Activated B cell treated with CpG ODN at 0.5 μM for 24 hours (primary cell): ENCODE results near the gene PIR. TPM values are rescaled to one million over a fixed set of nuclear protein-coding genes. Genes with fewer than 3 reads are reported as not detected.

Source experiments
- ATAC-seq: fragments of 200-7000 bp; cut with Tn5 transposase; one replicate; pipeline ENCODE4 v1.10.0; 2021; ENCODE audit warnings: low read depth, mild to moderate bottlenecking, moderate library complexity
- CTCF ChIA-PET: fragments of 350-600 bp; sonication (Branson Sonifier 250); formaldehyde crosslinking; loops from one replicate; lab custom pipeline; 2021; ENCODE audit warnings: antibody characterized with exemption; lab: Charles Lee
- POLR2A ChIA-PET: fragments of 350-600 bp; sonication (Branson Sonifier 250); formaldehyde crosslinking; loops from one replicate; lab custom pipeline; 2021; ENCODE audit warnings: antibody characterized with exemption; lab: Charles Lee
- DNase-seq: peaks from one replicate; pipeline ENCODE4 v3.0.0; 2022
- H3K27ac Mint-ChIP-seq: one replicate; pipeline ENCODE4 v1.8.0; 2020; ENCODE audit warnings: mixed read lengths
- H3K27me3 Mint-ChIP-seq: one replicate; pipeline ENCODE4 v1.8.0; 2021; ENCODE audit warnings: mixed read lengths
- H3K36me3 Mint-ChIP-seq: one replicate; pipeline ENCODE4 v1.8.0; 2021; ENCODE audit warnings: low read depth, mixed read lengths
- H3K4me1 Mint-ChIP-seq: one replicate; pipeline ENCODE4 v1.8.0; 2021; ENCODE audit warnings: mixed read lengths
- H3K4me3 Mint-ChIP-seq: one replicate; pipeline ENCODE4 v1.8.0; 2020; ENCODE audit warnings: mild to moderate bottlenecking, mixed read lengths
- H3K9me3 Mint-ChIP-seq: one replicate; pipeline ENCODE4 v1.8.0; 2020; ENCODE audit warnings: mixed read lengths
- intact Hi-C: fragments of 100-400 bp; cut with micrococcal nuclease; formaldehyde crosslinking; loops from one replicate; pipeline ENCODE4 v1.15.1; 2024
- total RNA-seq: library from RNA; stranded (reverse); gene quantifications from 2 replicates; pipeline ENCODE4 v1.2.3, GENCODE V29; 2022
- TF ChIP-seq, protein P1 (sequence below): fragments of 200-600 bp; IDR thresholded peaks from one replicate; pipeline ENCODE4 v1.8.0; 2022; ENCODE audit warnings: antibody characterized with exemption, mild to moderate bottlenecking

The PIR gene
- total RNA-seq, 1 donor from 2014 or later = 0.82 TPM

DNA sequence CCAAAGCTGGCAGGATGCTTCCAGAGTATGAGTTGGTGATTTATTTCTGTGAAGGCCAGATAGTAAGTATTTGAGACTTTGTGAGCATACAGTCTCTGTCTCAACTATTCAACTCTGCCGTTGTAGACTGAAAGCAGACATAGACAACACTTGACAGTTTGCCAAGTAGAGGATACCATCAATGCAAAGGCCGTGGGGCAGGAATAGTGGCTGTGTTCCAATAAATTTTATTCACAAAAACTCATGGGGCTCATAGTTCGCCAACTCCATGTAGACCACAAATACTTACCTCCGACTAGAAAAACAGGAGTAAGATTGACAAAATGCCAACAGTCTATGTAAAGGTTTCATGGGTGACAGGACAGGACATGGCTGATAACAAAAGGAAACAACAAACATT is 3.7 kb upstream of the PIR start:
- CTCF ChIA-PET = no interaction called here
- TF ChIP-seq, protein P1, sequence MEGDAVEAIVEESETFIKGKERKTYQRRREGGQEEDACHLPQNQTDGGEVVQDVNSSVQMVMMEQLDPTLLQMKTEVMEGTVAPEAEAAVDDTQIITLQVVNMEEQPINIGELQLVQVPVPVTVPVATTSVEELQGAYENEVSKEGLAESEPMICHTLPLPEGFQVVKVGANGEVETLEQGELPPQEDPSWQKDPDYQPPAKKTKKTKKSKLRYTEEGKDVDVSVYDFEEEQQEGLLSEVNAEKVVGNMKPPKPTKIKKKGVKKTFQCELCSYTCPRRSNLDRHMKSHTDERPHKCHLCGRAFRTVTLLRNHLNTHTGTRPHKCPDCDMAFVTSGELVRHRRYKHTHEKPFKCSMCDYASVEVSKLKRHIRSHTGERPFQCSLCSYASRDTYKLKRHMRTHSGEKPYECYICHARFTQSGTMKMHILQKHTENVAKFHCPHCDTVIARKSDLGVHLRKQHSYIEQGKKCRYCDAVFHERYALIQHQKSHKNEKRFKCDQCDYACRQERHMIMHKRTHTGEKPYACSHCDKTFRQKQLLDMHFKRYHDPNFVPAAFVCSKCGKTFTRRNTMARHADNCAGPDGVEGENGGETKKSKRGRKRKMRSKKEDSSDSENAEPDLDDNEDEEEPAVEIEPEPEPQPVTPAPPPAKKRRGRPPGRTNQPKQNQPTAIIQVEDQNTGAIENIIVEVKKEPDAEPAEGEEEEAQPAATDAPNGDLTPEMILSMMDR = no peak
- Mint-ChIP-seq H3K4me3 (no peak overlapping the region), H3K36me3 (no peaks in the 10 kb centered on the region), H3K27ac (no peak overlapping the region), H3K9me3 (no peaks in the 10 kb centered on the region), H3K4me1 (peaks cover 8% of the 10 kb centered on the region), H3K27me3 (peaks cover 7% of the 10 kb centered on the region)
- intact Hi-C loops = loop anchor here (10.0 kb wide), 1 partner anchor 178 kb away; no protein-coding TSS in a partner anchor
- POLR2A ChIA-PET = no interaction called here
- ATAC-seq (no peak), DNase-seq (no peak)

DNA sequence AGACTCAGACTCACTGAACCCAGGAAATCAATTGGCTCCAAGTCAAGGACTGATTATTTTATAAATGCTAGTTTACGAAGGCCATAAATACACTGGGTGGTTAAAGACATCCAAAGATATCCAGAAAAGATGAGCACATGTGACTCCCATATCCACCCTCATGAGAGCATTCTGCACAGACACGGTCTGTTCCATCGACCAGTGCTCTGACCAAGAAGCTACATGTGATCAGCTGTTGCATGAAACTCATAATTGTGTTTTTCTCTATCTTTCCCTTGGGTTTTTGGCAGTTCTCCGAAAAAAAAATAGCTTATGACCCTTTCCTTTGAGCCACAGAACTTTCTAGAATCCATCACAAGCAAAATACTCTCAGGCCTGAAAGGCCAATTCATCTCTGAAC is 2.7 kb upstream of the PIR start:
- ATAC-seq = no peak
- peaks cover 7% of the 10 kb centered on the region for H3K27me3 Mint-ChIP-seq
- H3K9me3 Mint-ChIP-seq = no peaks in the 10 kb centered on the region
- TF ChIP-seq, protein P1 = no peak
- ChIA-PET CTCF (no interaction called here), POLR2A (no interaction called here)
- H3K4me3 Mint-ChIP-seq = no peak overlapping the region
- H3K36me3 Mint-ChIP-seq = no peaks in the 10 kb centered on the region
- no peak overlapping the region for H3K27ac Mint-ChIP-seq
- peaks cover 8% of the 10 kb centered on the region for H3K4me1 Mint-ChIP-seq
- intact Hi-C loops = loop anchor here (10.0 kb wide), 1 partner anchor 179 kb away; no protein-coding TSS in a partner anchor
- no peak for DNase-seq

DNA sequence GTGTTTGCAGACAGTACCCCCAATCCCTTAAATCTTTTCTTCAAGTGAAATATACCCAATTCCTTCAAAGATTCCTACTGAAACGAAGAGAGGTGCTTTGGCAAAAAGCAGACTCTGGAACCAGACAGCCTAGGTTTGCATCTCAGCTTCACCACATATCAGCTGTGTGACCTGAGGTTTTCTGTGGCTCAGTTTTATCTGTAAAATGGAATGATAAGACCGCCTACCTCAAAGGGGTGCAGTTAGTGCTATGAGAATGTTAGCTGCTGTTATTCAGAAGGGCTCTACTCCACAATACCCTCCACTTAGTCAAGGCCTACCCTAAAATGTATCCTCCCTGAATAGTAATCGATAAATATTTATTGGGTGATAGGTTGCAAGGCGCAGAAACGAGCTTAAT is 664 bp downstream of the PIR start:
- H3K4me1 Mint-ChIP-seq = peaks cover 6% of the 10 kb centered on the region
- H3K4me3 Mint-ChIP-seq = no peak overlapping the region
- no peak overlapping the region for H3K27ac Mint-ChIP-seq
- no peaks in the 10 kb centered on the region for H3K36me3 Mint-ChIP-seq
- ATAC-seq (no peak), DNase-seq (no peak)
- TF ChIP-seq, protein P1 = no peak
- intact Hi-C loops = loop anchor here (10.0 kb wide), 1 partner anchor 182 kb away; no protein-coding TSS in a partner anchor
- ChIA-PET CTCF (no interaction called here), POLR2A (no interaction called here)
- no peaks in the 10 kb centered on the region for H3K9me3 Mint-ChIP-seq
- H3K27me3 Mint-ChIP-seq = peaks cover 4% of the 10 kb centered on the region

DNA sequence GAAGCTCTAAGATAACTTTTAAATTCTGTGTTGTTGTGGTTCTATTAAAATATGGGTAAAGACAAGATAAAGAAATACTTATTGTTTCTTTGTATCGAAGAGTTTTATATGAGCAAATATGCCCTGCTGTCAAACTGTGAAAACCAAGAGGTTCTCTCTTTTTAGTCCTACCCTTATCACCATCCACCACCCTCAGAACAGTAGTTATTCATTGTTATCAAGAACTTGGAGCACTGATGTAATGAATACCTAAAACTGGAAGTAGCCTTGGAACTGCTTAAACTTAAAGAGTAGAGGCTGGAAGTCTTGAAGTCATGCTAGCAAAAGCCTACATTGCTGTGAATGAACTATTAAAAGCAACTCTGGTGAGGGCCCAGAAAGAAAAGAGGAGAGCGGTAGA is 9.2 kb downstream of the PIR start:
- H3K36me3 Mint-ChIP-seq = no peaks in the 10 kb centered on the region
- ATAC-seq (no peak), DNase-seq (no peak)
- no peak overlapping the region for H3K4me3 Mint-ChIP-seq
- CTCF ChIA-PET = no interaction called here
- TF ChIP-seq, protein P1 = no peak
- POLR2A ChIA-PET = no interaction called here
- no peaks in the 10 kb centered on the region for H3K4me1 Mint-ChIP-seq
- intact Hi-C loops = no loop called here
- no peak overlapping the region for H3K27ac Mint-ChIP-seq
- peaks cover 1% of the 10 kb centered on the region for H3K27me3 Mint-ChIP-seq
- H3K9me3 Mint-ChIP-seq = no peaks in the 10 kb centered on the region

DNA sequence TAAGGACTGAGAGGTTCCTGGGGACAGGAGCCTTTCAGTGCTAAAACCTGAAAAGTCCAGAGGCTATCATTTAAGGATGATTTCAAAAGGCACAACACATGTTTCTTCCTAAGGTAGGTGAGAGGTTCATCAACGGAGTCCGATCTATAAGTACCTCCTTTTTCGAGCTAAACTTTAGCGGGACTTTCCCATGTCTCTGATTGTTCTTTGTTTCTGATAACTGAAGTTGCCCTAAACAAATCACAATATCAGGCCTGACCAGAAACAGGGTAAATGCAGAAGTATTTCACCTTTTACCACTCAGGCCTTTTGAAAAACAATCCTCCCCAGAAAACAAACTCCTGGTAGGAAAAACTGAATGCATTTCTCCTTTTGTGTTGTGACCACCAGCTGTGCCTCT is 17.6 kb downstream of the PIR start:
- DNase-seq (no peak), ATAC-seq (no peak)
- Mint-ChIP-seq H3K36me3 (no peaks in the 10 kb centered on the region), H3K4me3 (no peak overlapping the region), H3K9me3 (no peaks in the 10 kb centered on the region), H3K27me3 (no peaks in the 10 kb centered on the region), H3K4me1 (no peaks in the 10 kb centered on the region), H3K27ac (no peak overlapping the region)
- intact Hi-C loops = no loop called here
- ChIA-PET CTCF (no interaction called here), POLR2A (no interaction called here)
- TF ChIP-seq, protein P1 = no peak
